ENCODE results near the gene PIP5K1C. TPM values are rescaled to one million over a fixed set of nuclear protein-coding genes. Genes with fewer than 3 reads are reported as not detected.

PIP5K1C gene
- total RNA-seq, 1 experiment from 2014 or later: 4.2 TPM

GRCh38 chr19:3620145-3620816, 80.0 kb downstream of the PIP5K1C start:
- no peak overlapping the region for H2AFZ ChIP-seq (ENCODE audit: low read length)
- peaks cover 8% of the 10 kb centered on the region; the same call in 1 of the 2 replicates for H4K20me1 ChIP-seq (ENCODE audit: insufficient read depth, low read depth, low read length)
- no peaks in the 10 kb centered on the region for H3K36me3 ChIP-seq (ENCODE audit: insufficient read depth, low read length)
- H3K27ac ChIP-seq (ENCODE audit: low read length): no peak overlapping the region
- H3K9ac ChIP-seq (ENCODE audit: low read length): no peak overlapping the region
- no peaks in the 10 kb centered on the region for H3K9me2 ChIP-seq (replicated peaks; ENCODE audit: insufficient read depth, low read length)
- H3K4me2 ChIP-seq (ENCODE audit: low read depth, low read length, poor library complexity, severe bottlenecking): no peak overlapping the region
- no peaks in the 10 kb centered on the region for H3K9me3 ChIP-seq (ENCODE audit: low read length)
- DNase-seq: no peak
- no peak overlapping the region for H3K4me3 ChIP-seq (ENCODE audit: low read length)
- no peaks in the 10 kb centered on the region for H3K27me3 ChIP-seq (ENCODE audit: low read length)
- peaks cover 6% of the 10 kb centered on the region for H3K4me1 ChIP-seq (ENCODE audit: low read length)
- peaks cover 16% of the 10 kb centered on the region for H3K79me2 ChIP-seq (ENCODE audit: low read length)

DNA sequence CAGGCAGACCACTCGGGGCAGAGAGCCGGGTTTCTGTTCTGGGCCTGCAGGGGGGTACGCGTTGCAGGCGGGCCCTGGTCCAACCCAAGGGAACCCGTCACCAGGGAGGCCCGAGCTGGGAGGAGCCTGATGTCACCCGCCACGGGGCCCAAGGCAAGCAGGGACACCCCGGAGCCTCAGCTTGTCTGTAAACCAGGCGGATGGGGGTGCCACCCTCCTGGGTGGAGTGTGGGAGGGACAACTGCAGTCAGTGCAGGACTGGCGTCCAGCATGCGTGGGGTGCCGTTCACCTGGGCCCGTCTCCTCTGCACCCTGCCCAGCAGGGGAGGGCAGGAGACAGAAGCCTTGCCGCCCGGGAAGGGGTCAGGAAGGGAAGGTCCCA, 80.6 kb downstream of the PIP5K1C start:
- H3K4me1 ChIP-seq (ENCODE audit: low read length): no peaks in the 10 kb centered on the region
- H3K9ac ChIP-seq (ENCODE audit: low read length): no peak overlapping the region
- no peak for DNase-seq
- no peak overlapping the region for H3K27ac ChIP-seq (ENCODE audit: low read length)
- H4K20me1 ChIP-seq (ENCODE audit: insufficient read depth, low read depth, low read length): peaks cover 4% of the 10 kb centered on the region; the same call in 1 of the 2 replicates
- no peaks in the 10 kb centered on the region for H3K27me3 ChIP-seq (ENCODE audit: low read length)
- H3K9me3 ChIP-seq (ENCODE audit: low read length): no peaks in the 10 kb centered on the region
- no peak overlapping the region for H3K4me2 ChIP-seq (ENCODE audit: low read depth, low read length, poor library complexity, severe bottlenecking)
- H3K79me2 ChIP-seq (ENCODE audit: low read length): peaks cover 10% of the 10 kb centered on the region
- no peak overlapping the region for H2AFZ ChIP-seq (ENCODE audit: low read length)
- no peaks in the 10 kb centered on the region for H3K36me3 ChIP-seq (ENCODE audit: insufficient read depth, low read length)
- no peak overlapping the region for H3K4me3 ChIP-seq (ENCODE audit: low read length)
- no peaks in the 10 kb centered on the region for H3K9me2 ChIP-seq (replicated peaks; ENCODE audit: insufficient read depth, low read length)

DNA sequence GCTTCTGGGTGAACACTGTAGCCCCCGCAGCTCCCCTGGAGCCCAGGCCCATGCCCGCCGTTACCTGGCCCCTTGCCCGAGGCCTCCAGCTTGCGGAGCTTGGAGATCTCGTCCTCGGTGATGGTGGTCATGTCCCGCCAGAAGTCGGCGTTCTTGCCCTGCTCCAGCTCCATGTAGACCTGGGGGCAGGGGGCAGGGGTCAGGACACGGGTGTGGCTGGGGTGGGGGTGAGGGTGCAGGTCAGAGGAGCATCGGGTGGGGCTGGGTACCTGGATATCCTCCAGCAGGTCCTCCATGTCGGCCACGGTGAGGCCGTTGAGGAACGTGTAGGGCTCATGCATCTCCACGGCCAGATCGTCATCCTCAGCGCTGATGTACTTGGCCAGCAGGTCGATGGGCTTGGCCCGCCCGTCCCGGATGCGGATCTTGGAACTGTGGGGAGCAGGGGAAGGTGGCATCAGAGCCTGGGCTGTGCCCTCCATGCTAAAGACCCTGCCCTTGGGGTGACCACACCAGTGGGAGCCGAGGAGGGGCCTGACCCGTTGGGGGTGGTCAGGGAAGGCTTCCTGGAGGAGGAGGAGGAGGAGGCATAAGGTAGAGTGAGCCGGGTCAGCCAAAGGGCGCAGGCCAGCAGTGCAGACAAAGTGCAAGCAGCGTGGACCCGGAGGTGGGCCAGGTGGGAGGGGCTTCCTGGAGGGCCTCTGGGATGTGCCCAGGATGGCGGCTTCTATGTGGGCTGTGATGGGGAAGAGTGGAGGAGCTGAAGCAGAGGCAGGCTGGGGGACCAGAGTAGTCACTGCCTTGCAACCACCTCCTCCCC, 81.2 kb downstream of the PIP5K1C start:
- Histone ChIP-seq H3K27ac (ENCODE audit: low read length) (no peak overlapping the region), H3K9me2 (replicated peaks; ENCODE audit: insufficient read depth, low read length) (no peaks in the 10 kb centered on the region), H3K4me2 (ENCODE audit: low read depth, low read length, poor library complexity, severe bottlenecking) (no peak overlapping the region), H3K9me3 (ENCODE audit: low read length) (no peaks in the 10 kb centered on the region), H3K4me1 (ENCODE audit: low read length) (no peaks in the 10 kb centered on the region), H3K27me3 (ENCODE audit: low read length) (no peaks in the 10 kb centered on the region), H4K20me1 (ENCODE audit: insufficient read depth, low read depth, low read length) (no peaks in the 10 kb centered on the region; the same call in 1 of the 2 replicates), H3K36me3 (ENCODE audit: insufficient read depth, low read length) (no peaks in the 10 kb centered on the region), H2AFZ (ENCODE audit: low read length) (no peak overlapping the region), H3K79me2 (ENCODE audit: low read length) (peaks cover 4% of the 10 kb centered on the region), H3K4me3 (ENCODE audit: low read length) (no peak overlapping the region), H3K9ac (ENCODE audit: low read length) (no peak overlapping the region)
- no peak for DNase-seq

DNA sequence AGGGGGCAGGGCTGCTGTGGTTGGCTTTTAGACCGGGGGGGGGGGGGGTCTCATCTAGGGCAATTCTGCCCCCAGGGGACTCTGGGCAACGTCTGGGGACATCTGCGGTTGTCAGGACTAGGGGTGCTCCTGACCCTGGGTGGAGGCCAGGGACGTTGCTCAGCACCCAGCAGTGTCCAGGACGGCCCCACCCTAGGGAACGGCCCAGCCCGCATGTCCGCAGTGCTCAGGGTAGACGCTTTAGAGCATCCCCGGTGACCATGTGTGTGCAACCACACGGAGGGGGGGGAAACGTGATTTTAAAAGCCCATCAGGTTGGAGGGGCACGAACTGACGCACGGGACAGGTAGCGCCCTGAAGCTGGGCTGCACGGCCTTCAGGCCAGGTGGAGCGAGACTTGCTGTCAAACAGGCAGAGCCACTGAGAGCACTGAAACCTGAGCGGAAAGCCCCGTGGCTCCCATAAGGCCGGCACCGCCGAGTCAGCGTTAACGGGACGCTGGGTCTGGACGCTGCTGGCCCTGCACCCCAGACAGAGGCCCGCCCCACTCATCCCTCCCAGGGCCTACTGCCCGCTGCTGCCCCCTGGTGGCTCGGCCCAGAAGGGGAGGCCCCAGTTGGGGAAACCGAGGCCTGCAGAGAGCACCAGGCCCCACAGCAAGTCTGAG, 82.0 kb downstream of the PIP5K1C start:
- no peak overlapping the region for H2AFZ ChIP-seq (ENCODE audit: low read length)
- 0 out of 2 replicates have a peak, but pooled peaks cover 3% of the 10 kb centered on the region for H3K79me2 ChIP-seq (ENCODE audit: low read length)
- no peak overlapping the region for H3K4me3 ChIP-seq (ENCODE audit: low read length)
- no peaks in the 10 kb centered on the region for H3K9me2 ChIP-seq (replicated peaks; ENCODE audit: insufficient read depth, low read length)
- DNase-seq: peak; percentile 85
- no peaks in the 10 kb centered on the region for H3K36me3 ChIP-seq (ENCODE audit: insufficient read depth, low read length)
- no peaks in the 10 kb centered on the region for H3K4me1 ChIP-seq (ENCODE audit: low read length)
- H3K27ac ChIP-seq (ENCODE audit: low read length): no peak overlapping the region
- no peaks in the 10 kb centered on the region for H3K27me3 ChIP-seq (ENCODE audit: low read length)
- no peak overlapping the region for H3K9ac ChIP-seq (ENCODE audit: low read length)
- no peaks in the 10 kb centered on the region; the same call in 1 of the 2 replicates for H4K20me1 ChIP-seq (ENCODE audit: insufficient read depth, low read depth, low read length)
- no peak overlapping the region for H3K4me2 ChIP-seq (ENCODE audit: low read depth, low read length, poor library complexity, severe bottlenecking)
- no peaks in the 10 kb centered on the region for H3K9me3 ChIP-seq (ENCODE audit: low read length)

- H3K79me2 ChIP-seq (ENCODE audit: low read length): 0 out of 2 replicates have a peak, but pooled peaks cover under 1% of the 10 kb centered on the region
- H4K20me1 ChIP-seq (ENCODE audit: insufficient read depth, low read depth, low read length): no peaks in the 10 kb centered on the region; the same call in 1 of the 2 replicates
- no peaks in the 10 kb centered on the region for H3K4me1 ChIP-seq (ENCODE audit: low read length)
- H3K27me3 ChIP-seq (ENCODE audit: low read length): no peaks in the 10 kb centered on the region
- H3K9ac ChIP-seq (ENCODE audit: low read length): no peak overlapping the region
- DNase-seq: no peak
- H3K27ac ChIP-seq (ENCODE audit: low read length): no peak overlapping the region
- H3K4me2 ChIP-seq (ENCODE audit: low read depth, low read length, poor library complexity, severe bottlenecking): no peak overlapping the region
- H3K4me3 ChIP-seq (ENCODE audit: low read length): no peak overlapping the region
- no peaks in the 10 kb centered on the region for H3K9me3 ChIP-seq (ENCODE audit: low read length)
- no peaks in the 10 kb centered on the region for H3K9me2 ChIP-seq (replicated peaks; ENCODE audit: insufficient read depth, low read length)
- H2AFZ ChIP-seq (ENCODE audit: low read length): no peak overlapping the region
- no peaks in the 10 kb centered on the region for H3K36me3 ChIP-seq (ENCODE audit: insufficient read depth, low read length)
Measured at GRCh38 chr19:3617463-3617862, 82.8 kb downstream of the PIP5K1C start.

GRCh38 chr19:3615524-3616135, 84.6 kb downstream of the PIP5K1C start:
- Histone ChIP-seq H3K79me2 (ENCODE audit: low read length) (no peaks in the 10 kb centered on the region), H3K9me2 (replicated peaks; ENCODE audit: insufficient read depth, low read length) (no peaks in the 10 kb centered on the region), H3K27ac (ENCODE audit: low read length) (no peak overlapping the region), H2AFZ (ENCODE audit: low read length) (no peak overlapping the region), H3K9me3 (ENCODE audit: low read length) (no peaks in the 10 kb centered on the region), H3K4me2 (ENCODE audit: low read depth, low read length, poor library complexity, severe bottlenecking) (no peak overlapping the region), H3K27me3 (ENCODE audit: low read length) (no peaks in the 10 kb centered on the region), H4K20me1 (ENCODE audit: insufficient read depth, low read depth, low read length) (no peaks in the 10 kb centered on the region; the same call in 1 of the 2 replicates), H3K4me3 (ENCODE audit: low read length) (no peak overlapping the region), H3K9ac (ENCODE audit: low read length) (no peak overlapping the region), H3K4me1 (ENCODE audit: low read length) (no peaks in the 10 kb centered on the region), H3K36me3 (ENCODE audit: insufficient read depth, low read length) (no peaks in the 10 kb centered on the region)
- DNase-seq: no peak

GRCh38 chr19:3614858-3615505, 85.3 kb downstream of the PIP5K1C start:
- Histone ChIP-seq H3K9ac (ENCODE audit: low read length) (no peak overlapping the region), H3K4me2 (ENCODE audit: low read depth, low read length, poor library complexity, severe bottlenecking) (no peak overlapping the region), H3K4me1 (ENCODE audit: low read length) (no peaks in the 10 kb centered on the region), H3K36me3 (ENCODE audit: insufficient read depth, low read length) (no peaks in the 10 kb centered on the region), H2AFZ (ENCODE audit: low read length) (no peak overlapping the region), H3K4me3 (ENCODE audit: low read length) (no peak overlapping the region), H3K27ac (ENCODE audit: low read length) (no peak overlapping the region), H3K27me3 (ENCODE audit: low read length) (no peaks in the 10 kb centered on the region), H3K9me2 (replicated peaks; ENCODE audit: insufficient read depth, low read length) (no peaks in the 10 kb centered on the region), H4K20me1 (ENCODE audit: insufficient read depth, low read depth, low read length) (no peaks in the 10 kb centered on the region; the same call in 1 of the 2 replicates), H3K9me3 (ENCODE audit: low read length) (no peaks in the 10 kb centered on the region), H3K79me2 (ENCODE audit: low read length) (no peaks in the 10 kb centered on the region)
- no peak for DNase-seq

All from Karpas-422 (cell line).